GM12878 (cell line): Measurements from ENCODE around the gene GPR31. TPM values are rescaled to one million over a fixed set of nuclear protein-coding genes. Genes with fewer than 3 reads are reported as not detected.

Source experiments
- ATAC-seq: fragments of 200-7000 bp; cut with Tn5 transposase; 3 replicates; pipeline ENCODE4 v1.9.1; 2020; ENCODE audit warnings: mild to moderate bottlenecking, moderate library complexity
- BruUV-seq: library from RNA; stranded (reverse); fragments of 400-500 nt; replicated peaks from 2 replicates; lab custom pipeline; 2021; lab: Mats Ljungman, UMichigan
- CTCF ChIA-PET: fragments of 300-600 bp; sonication (Branson Sonifier 250); formaldehyde crosslinking; extraction: SDS; loops from one replicate; lab custom pipeline; 2021; ENCODE audit warnings: inconsistent platforms; lab: Yijun Ruan, JAX
- POLR2A ChIA-PET: fragments of 350-600 bp; formaldehyde crosslinking; extraction: SDS; loops from one replicate; lab custom pipeline; 2021; ENCODE audit warnings: inconsistent platforms; lab: Charles Lee
- RAD21 ChIA-PET: fragments of 300-600 bp; sonication (Branson Sonifier 250); formaldehyde crosslinking; loops from one replicate; lab custom pipeline; 2023; ENCODE audit warnings: antibody characterized with exemption; ENCODE audit not compliant: unreplicated experiment; lab: Charles Lee
- SMC1A ChIA-PET: fragments of 300-600 bp; sonication (Branson Sonifier 250); formaldehyde crosslinking; loops from one replicate; lab custom pipeline; 2023; ENCODE audit not compliant: unreplicated experiment, uncharacterized antibody; lab: Charles Lee
- DNase-seq: peaks from one replicate; pipeline ENCODE4 v3.0.0-alpha.2; 2011; ENCODE audit warnings: low read depth, low spot score
- FAIRE-seq: peaks from 3 replicates; lab custom pipeline; 2011; peaks lifted over from hg19 to GRCh38; lab: Jason Lieb, UNC
- H2AFZ ChIP-seq: 2 replicates; pipeline ENCODE4 v1.6.0; 2011; ENCODE audit warnings: low read depth, low read length, control low read depth; ENCODE audit not compliant: control insufficient read depth
- H3K27ac ChIP-seq: 2 replicates; pipeline ENCODE4 v1.5.1; 2011; ENCODE audit warnings: control low read depth; ENCODE audit not compliant: control insufficient read depth, insufficient read depth
- H3K27me3 ChIP-seq, 2 experiments: replicated peaks in 1 of 2; 2 replicates each; pipeline versions ENCODE4 v1.6.0 to v1.6.1; 2011; ENCODE audit warnings: low read length in 1 of 2; ENCODE audit not compliant: control insufficient read depth in 2 of 2, insufficient read depth in 2 of 2
- H3K36me3 ChIP-seq, 2 experiments: 2 replicates each; pipeline ENCODE4 v1.5.1; 2011; ENCODE audit warnings: low read length in 1 of 2; ENCODE audit not compliant: control insufficient read depth in 2 of 2, insufficient read depth in 2 of 2
- H3K4me1 ChIP-seq: 2 replicates; pipeline ENCODE4 v1.6.1; 2011; ENCODE audit warnings: mild to moderate bottlenecking, low read length, moderate library complexity, mixed read lengths; ENCODE audit not compliant: control insufficient read depth, insufficient read depth
- H3K4me2 ChIP-seq: 2 replicates; pipeline ENCODE4 v1.6.0; 2011; ENCODE audit warnings: control low read depth; ENCODE audit not compliant: control insufficient read depth, insufficient read depth
- H3K4me3 ChIP-seq: fragments of 200-600 bp; sonication (generic); 2 replicates; pipeline ENCODE4 v1.5.1; 2016
- H3K79me2 ChIP-seq: 2 replicates; pipeline ENCODE4 v1.6.0; 2011; ENCODE audit warnings: low read length; ENCODE audit not compliant: control insufficient read depth, insufficient read depth
- H3K9ac ChIP-seq: 2 replicates; pipeline ENCODE4 v1.8.0; 2011; ENCODE audit warnings: low read length, control low read depth, mixed read lengths; ENCODE audit not compliant: control insufficient read depth, insufficient read depth
- H3K9me3 ChIP-seq: replicated peaks from 3 replicates; pipeline ENCODE4 v1.5.1; 2011; ENCODE audit warnings: mild to moderate bottlenecking, low read length; ENCODE audit not compliant: control insufficient read depth, insufficient read depth
- H4K20me1 ChIP-seq: 2 replicates; pipeline ENCODE4 v1.6.0; 2011; ENCODE audit not compliant: control insufficient read depth, insufficient read depth
- CEBPB ChIP-seq, 2 experiments: fragments of 150-350 bp in 1 of 2; IDR thresholded peaks; 2 replicates each; pipeline ENCODE4 v1.6.1; 2012 to 2014; ENCODE audit warnings: low read depth in 2 of 2, low read length in 2 of 2, borderline replicate concordance in 1 of 2, inconsistent platforms in 1 of 2
- EZH2 ChIP-seq: IDR thresholded peaks from 2 replicates; pipeline ENCODE4 v1.6.1; 2012; ENCODE audit warnings: low read depth, mild to moderate bottlenecking, control low read depth, inconsistent platforms, low read length, borderline replicate concordance; ENCODE audit not compliant: control insufficient read depth
- HDGF ChIP-seq: fragments of 450-650 bp; IDR thresholded peaks from 2 replicates; pipeline ENCODE4 v1.6.1; 2016; ENCODE audit warnings: antibody characterized with exemption
- HSF1 ChIP-seq: fragments of 150-350 bp; IDR thresholded peaks from 2 replicates; pipeline ENCODE4 v1.6.1; 2014; ENCODE audit warnings: mild to moderate bottlenecking, low read depth, low read length
- JUNB ChIP-seq: IDR thresholded peaks from 2 replicates; pipeline ENCODE4 v1.6.1; 2016; ENCODE audit warnings: antibody characterized with exemption, mild to moderate bottlenecking
- MAX ChIP-seq: IDR thresholded peaks from 2 replicates; pipeline ENCODE4 v1.6.1; 2012; ENCODE audit warnings: low read depth, low read length, improper control_type of control experiment
- RUNX3 ChIP-seq: IDR thresholded peaks from 2 replicates; pipeline ENCODE4 v1.6.1; 2012; ENCODE audit warnings: low read length, inconsistent platforms
- TCF12 ChIP-seq: IDR thresholded peaks from 2 replicates; pipeline ENCODE4 v1.6.1; 2011; ENCODE audit warnings: low read depth, mild to moderate bottlenecking, low read length
- ZNF687 ChIP-seq: fragments of 450-650 bp; IDR thresholded peaks from 2 replicates; pipeline ENCODE4 v1.6.1; 2017; ENCODE audit warnings: mild to moderate bottlenecking, moderate library complexity
- WGBS: methylation state at CpG from one replicate; pipeline ENCODE4 v1.1.6; 2016; ENCODE audit warnings: low lambda C conversion rate; ENCODE audit not compliant: insufficient replicate concordance, insufficient coverage; ENCODE audit errors: missing lambda C conversion rate; 5-methylcytosine and 5-hydroxymethylcytosine counted together
- in situ Hi-C: fragments of 300-500 bp; cut with MboI; formaldehyde crosslinking; loops from 9 replicates; pipeline ENCODE4 v1.14.3; 2018; ENCODE audit warnings: mixed read lengths
- intact Hi-C: fragments of 100-400 bp; cut with micrococcal nuclease; formaldehyde crosslinking; loops from one replicate; pipeline ENCODE4 v1.14.2; 2022; ENCODE audit not compliant: unreplicated experiment
- polyA plus RNA-seq, 11 experiments: library from polyadenylated mRNA; depleted of rRNA in 4 of 11; unstranded in 6 of 11; stranded (reverse) in 5 of 11; fragments of >200 nt; fragmentation: Nextera tagmentation in 4 of 11; fragmentation: Illumina TruSeq in 1 of 11; extraction: Ambion mirVana in 4 of 11; extraction: Trizol in 1 of 11; gene quantifications; 1 replicate in 1 of 11; 2 replicates in 10 of 11; pipeline versions ENCODE4 v1.2.1 to v1.2.3, GENCODE V29; 2011 to 2016; ENCODE audit warnings: inconsistent platforms in 2 of 11, missing spikeins in 2 of 11, low read depth in 1 of 11
- total RNA-seq, 4 experiments: library from RNA; depleted of rRNA in 3 of 4; stranded (reverse); fragments of >200 nt in 3 of 4; fragmentation: Illumina TruSeq in 1 of 4; extraction: Trizol in 1 of 4; gene quantifications; 2 replicates each; pipeline versions ENCODE4 v1.2.1 to v1.2.3, GENCODE V29; 2013 to 2021

The GPR31 gene
- total and polyA plus RNA-seq, 10 of the 15 experiments (the other 5 are each of a cell fraction or from before 2014, with no cell fraction given), result not detected

GRCh38 chr6:167112421-167112820 is 45.4 kb downstream of the GPR31 start (continued):
- TF ChIP-seq CEBPB (IDR thresholded peaks at IDR 0.05; ENCODE audit: borderline replicate concordance in 1 of 2, low read depth in 2 of 2, low read length in 2 of 2) (no peak), TCF12 (no peak), EZH2 (no peak), JUNB (no peak), MAX (no peak), HDGF (peak; percentile 89)

GRCh38 chr6:167111597-167111996 is 46.2 kb downstream of the GPR31 start:
- no peak for DNase-seq
- peak; percentile 12; the same call in 1 of the 2 replicates for TF ChIP-seq MAX
- TF ChIP-seq RUNX3, result peak; percentile 45
- TF ChIP-seq HSF1, result no peak
- peak; percentile 27; the same call in 1 of the 2 replicates for TF ChIP-seq ZNF687
- Histone ChIP-seq H3K9ac (no peak overlapping the region), H4K20me1 (no peaks in the 10 kb centered on the region), H3K4me3 (no peak overlapping the region), H3K27me3 (no peaks in the 10 kb centered on the region), H3K36me3 (no peaks in the 10 kb centered on the region), H3K79me2 (no peaks in the 10 kb centered on the region), H3K4me1 (peaks cover 43% of the 10 kb centered on the region), H3K9me3 (no peaks in the 10 kb centered on the region; the same call in 2 of the 3 replicates), H3K4me2 (0 out of 2 replicates have a peak overlapping the region, but pooled peaks have one; percentile 97), H2AFZ (no peak overlapping the region), H3K27ac (peak overlapping the region; percentile 94; the same call in 1 of the 2 replicates)
- RAD21 ChIA-PET, result interaction anchor here (0.9 to 1.6 kb wide), 7 partner anchors 11 to 64 kb away, joined by 3 to 10 read pairs (median 4); partner anchors contain the start of gene CCR6
- no TSS peak for BruUV-seq
- intact Hi-C loops, result loop anchor here (5.0 kb wide), 1 partner anchor 41 kb away; no protein-coding TSS in a partner anchor
- ATAC-seq, result no peak
- CTCF ChIA-PET, result interaction anchor here (0.6 to 1.2 kb wide), 7 partner anchors 16 to 337 kb away, joined by 3 to 4 read pairs (median 3); no protein-coding TSS in a partner anchor
- SMC1A ChIA-PET, result interaction anchor here (0.6 to 5.0 kb wide), 11 partner anchors 9 to 154 kb away, joined by 3 to 39 read pairs (median 4); partner anchors contain the start of gene CCR6
- FAIRE-seq, result no peak
- WGBS, result 17% methylated on average over 3 of the region's 3 CpGs
- POLR2A ChIA-PET, result interaction anchor here (0.5 to 3.4 kb wide), 5 partner anchors 10 to 717 kb away, joined by 3 to 34 read pairs (median 3); no protein-coding TSS in a partner anchor
- in situ Hi-C loops, result no loop called here
